Fibroblast of lung (primary cell): Measurements from ENCODE around the gene AMOT. TPM values are rescaled to one million over a fixed set of nuclear protein-coding genes. Genes with fewer than 3 reads are reported as not detected.

Experiments used
- DNase-seq, 2 donors: peaks; one replicate each; pipeline versions ENCODE4 v3.0.0 to v3.0.0-alpha.2; 2010; ENCODE audit warnings: low read depth in 2 of 2
- H2AFZ ChIP-seq: 2 replicates; pipeline ENCODE4 v1.5.1; 2012; ENCODE audit warnings: low read length, control low read depth, inconsistent platforms
- H3K27ac ChIP-seq: 2 replicates; pipeline ENCODE4 v1.5.1; 2011; ENCODE audit warnings: low read length, control low read depth; ENCODE audit not compliant: insufficient read depth
- H3K27me3 ChIP-seq: 2 replicates; pipeline ENCODE4 v1.5.1; 2011; ENCODE audit warnings: mild to moderate bottlenecking, low read length; ENCODE audit not compliant: control insufficient read depth, insufficient read depth
- H3K36me3 ChIP-seq: 2 replicates; pipeline ENCODE4 v1.5.1; 2011; ENCODE audit warnings: low read length; ENCODE audit not compliant: control insufficient read depth, insufficient read depth
- H3K4me1 ChIP-seq: 2 replicates; pipeline ENCODE4 v1.5.1; 2011; ENCODE audit warnings: low read length; ENCODE audit not compliant: control insufficient read depth, insufficient read depth; ENCODE audit errors: extremely low read depth
- H3K4me2 ChIP-seq: 2 replicates; pipeline ENCODE4 v1.5.1; 2011; ENCODE audit warnings: low read length, control low read depth; ENCODE audit not compliant: insufficient read depth; ENCODE audit errors: extremely low read depth
- H3K4me3 ChIP-seq, 4 experiments: fragments of 200-600 bp in 1 of 4; sonication (generic) in 1 of 4; replicated peaks in 1 of 4; 2 replicates each; pipeline ENCODE4 v1.5.1; 2011 to 2016; ENCODE audit warnings: low read length in 4 of 4, low read depth in 3 of 4, mild to moderate bottlenecking in 3 of 4, control low read depth in 2 of 4, inconsistent platforms in 1 of 4, mixed read lengths in 1 of 4; ENCODE audit not compliant: insufficient read depth in 1 of 4; ENCODE audit errors: control extremely low read depth in 1 of 4
- H3K79me2 ChIP-seq: 2 replicates; pipeline ENCODE4 v1.5.1; 2012; ENCODE audit warnings: mild to moderate bottlenecking, low read length, inconsistent platforms; ENCODE audit not compliant: control insufficient read depth, insufficient read depth
- H3K9ac ChIP-seq: 2 replicates; pipeline ENCODE4 v1.5.1; 2011; ENCODE audit warnings: mild to moderate bottlenecking, low read length, control low read depth; ENCODE audit not compliant: insufficient read depth
- H3K9me3 ChIP-seq: 2 replicates; pipeline ENCODE4 v1.5.1; 2012; ENCODE audit warnings: low read depth, low read length; ENCODE audit not compliant: control insufficient read depth, insufficient read depth
- H4K20me1 ChIP-seq: 2 replicates; pipeline ENCODE4 v1.5.1; 2011; ENCODE audit warnings: low read length; ENCODE audit not compliant: control insufficient read depth, insufficient read depth; ENCODE audit errors: extremely low read depth
- EZH2 ChIP-seq: IDR thresholded peaks from 2 replicates; pipeline ENCODE4 v1.5.1; 2012; ENCODE audit warnings: low read length, control low read depth, mild to moderate bottlenecking; ENCODE audit errors: missing control alignments
- polyA plus RNA-seq, 2 donors: library from polyadenylated mRNA; depleted of rRNA in 1 of 2; stranded (reverse) in 1 of 2; unstranded in 1 of 2; fragments of >200 nt; gene quantifications; 2 replicates each; pipeline ENCODE4 v1.2.1, GENCODE V29; 2011 to 2012; ENCODE audit warnings: missing spikeins in 1 of 2
- total RNA-seq: library from RNA; depleted of rRNA; stranded (reverse); fragments of >200 nt; gene quantifications from 2 replicates; pipeline ENCODE4 v1.2.1, GENCODE V29; 2014
- TF ChIP-seq, protein P1 (sequence below), 2 donors: IDR thresholded peaks in 1 of 2; conservative IDR thresholded peaks in 1 of 2; 1 replicate in 1 of 2; 2 replicates in 1 of 2; pipeline ENCODE4 v1.5.1; 2011 to 2012; ENCODE audit warnings: low read length in 2 of 2, control low read depth in 1 of 2, inconsistent platforms in 1 of 2, low read depth in 1 of 2, mild to moderate bottlenecking in 1 of 2

AMOT gene
- total and polyA plus RNA-seq, 2 donors (not counting 1 experiment from before 2014, with no cell fraction given): 6.8 to 7.5 TPM

DNA sequence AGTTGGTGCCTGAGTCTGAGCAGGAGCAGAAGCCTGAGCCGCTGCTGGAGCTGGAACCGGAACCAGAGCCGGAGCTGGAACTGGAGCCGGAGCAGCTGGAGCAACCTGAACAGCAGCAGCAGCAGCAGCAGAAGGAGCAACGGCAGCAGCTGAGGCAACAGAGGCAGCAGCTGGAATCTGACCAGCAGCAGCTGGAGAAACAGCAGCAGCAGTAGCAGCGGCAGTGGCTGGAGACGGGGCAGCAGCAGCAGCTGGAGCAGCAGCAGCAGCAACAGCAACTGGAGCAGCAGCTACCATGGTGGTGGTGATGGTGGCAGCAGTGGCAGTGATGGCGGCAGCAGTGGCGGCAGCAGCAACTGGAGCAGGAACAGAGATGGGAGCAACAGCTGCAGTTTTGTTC lies 61.5 kb downstream of the AMOT start:
- no peak for DNase-seq
- no peak overlapping the region for H3K27ac ChIP-seq
- H3K9me3 ChIP-seq: no peaks in the 10 kb centered on the region
- TF ChIP-seq EZH2: no peak
- TF ChIP-seq, protein P1, sequence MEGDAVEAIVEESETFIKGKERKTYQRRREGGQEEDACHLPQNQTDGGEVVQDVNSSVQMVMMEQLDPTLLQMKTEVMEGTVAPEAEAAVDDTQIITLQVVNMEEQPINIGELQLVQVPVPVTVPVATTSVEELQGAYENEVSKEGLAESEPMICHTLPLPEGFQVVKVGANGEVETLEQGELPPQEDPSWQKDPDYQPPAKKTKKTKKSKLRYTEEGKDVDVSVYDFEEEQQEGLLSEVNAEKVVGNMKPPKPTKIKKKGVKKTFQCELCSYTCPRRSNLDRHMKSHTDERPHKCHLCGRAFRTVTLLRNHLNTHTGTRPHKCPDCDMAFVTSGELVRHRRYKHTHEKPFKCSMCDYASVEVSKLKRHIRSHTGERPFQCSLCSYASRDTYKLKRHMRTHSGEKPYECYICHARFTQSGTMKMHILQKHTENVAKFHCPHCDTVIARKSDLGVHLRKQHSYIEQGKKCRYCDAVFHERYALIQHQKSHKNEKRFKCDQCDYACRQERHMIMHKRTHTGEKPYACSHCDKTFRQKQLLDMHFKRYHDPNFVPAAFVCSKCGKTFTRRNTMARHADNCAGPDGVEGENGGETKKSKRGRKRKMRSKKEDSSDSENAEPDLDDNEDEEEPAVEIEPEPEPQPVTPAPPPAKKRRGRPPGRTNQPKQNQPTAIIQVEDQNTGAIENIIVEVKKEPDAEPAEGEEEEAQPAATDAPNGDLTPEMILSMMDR (conservative IDR thresholded peaks at IDR 0.05 in 1 of 2, IDR thresholded peaks at IDR 0.05 in 1 of 2; ENCODE audit: low read depth in 1 of 2, low read length in 2 of 2): no peak
- H3K4me3 ChIP-seq: no peak overlapping the region
- no peaks in the 10 kb centered on the region for H4K20me1 ChIP-seq
- no peak overlapping the region for H3K9ac ChIP-seq
- H3K27me3 ChIP-seq: no peaks in the 10 kb centered on the region
- no peaks in the 10 kb centered on the region for H3K79me2 ChIP-seq
- no peak overlapping the region for H3K4me2 ChIP-seq
- H2AFZ ChIP-seq: no peak overlapping the region
- H3K36me3 ChIP-seq: no peaks in the 10 kb centered on the region
- H3K4me1 ChIP-seq: no peaks in the 10 kb centered on the region

DNA sequence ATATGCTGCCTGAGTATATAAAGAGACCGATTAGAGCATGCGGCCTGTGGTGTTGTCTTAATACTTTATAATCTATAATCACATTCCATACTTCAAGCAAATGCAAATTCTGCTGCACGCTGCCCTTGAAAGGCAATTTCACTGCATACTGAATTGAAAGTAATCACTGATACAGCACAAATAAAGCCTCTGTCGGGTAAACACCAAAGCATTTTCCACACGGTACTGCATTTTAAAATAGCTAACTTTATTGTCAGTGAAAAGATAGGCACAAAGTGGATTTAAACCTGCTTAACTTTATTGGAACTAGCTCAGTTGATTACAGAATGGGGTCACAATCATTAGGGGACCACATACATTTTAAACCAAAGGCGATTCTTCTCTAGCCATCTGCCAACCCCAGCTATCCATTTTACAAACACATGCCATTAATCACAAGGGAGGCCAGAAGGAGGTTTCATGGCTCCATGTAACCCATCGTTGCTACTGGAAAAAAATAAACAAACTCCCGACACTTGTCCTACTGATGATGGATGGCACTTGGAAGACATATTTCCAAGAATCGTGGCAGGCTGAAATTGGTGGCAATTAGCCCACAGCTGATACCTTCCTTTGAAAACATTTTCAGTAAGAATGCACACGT lies 65.9 kb downstream of the AMOT start:
- Histone ChIP-seq H3K9me3 (no peaks in the 10 kb centered on the region), H3K4me2 (no peak overlapping the region), H3K4me1 (no peaks in the 10 kb centered on the region), H4K20me1 (no peaks in the 10 kb centered on the region), H3K4me3 (no peak overlapping the region), H2AFZ (no peak overlapping the region), H3K9ac (no peak overlapping the region), H3K36me3 (no peaks in the 10 kb centered on the region), H3K79me2 (no peaks in the 10 kb centered on the region), H3K27me3 (no peaks in the 10 kb centered on the region), H3K27ac (no peak overlapping the region)
- TF ChIP-seq, protein P1 (conservative IDR thresholded peaks at IDR 0.05 in 1 of 2, IDR thresholded peaks at IDR 0.05 in 1 of 2; ENCODE audit: low read depth in 1 of 2, low read length in 2 of 2): no peak
- TF ChIP-seq EZH2: no peak
- DNase-seq: no peak

DNA sequence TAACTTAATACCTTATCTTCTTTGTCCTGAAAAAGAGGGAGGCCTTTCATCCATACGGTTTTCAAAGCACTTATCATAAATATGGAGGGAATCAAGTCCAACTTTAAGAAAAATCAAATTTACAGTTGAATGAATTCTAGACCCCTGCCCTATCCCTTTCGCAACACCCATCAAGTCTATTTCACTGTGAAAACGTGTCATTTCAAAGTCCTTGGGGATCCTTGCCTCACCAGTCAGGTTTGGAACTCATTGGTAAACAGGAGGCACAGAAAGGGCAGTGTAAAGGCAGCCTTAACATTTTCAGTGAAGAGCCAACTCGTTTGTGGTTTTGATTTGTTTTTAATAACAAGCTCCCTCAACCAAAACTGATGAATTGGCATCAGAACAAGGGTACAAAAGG lies 66.5 kb downstream of the AMOT start:
- H3K9me3 ChIP-seq: no peaks in the 10 kb centered on the region
- no peak overlapping the region for H3K4me3 ChIP-seq
- H3K9ac ChIP-seq: no peak overlapping the region
- no peaks in the 10 kb centered on the region for H3K79me2 ChIP-seq
- no peak overlapping the region for H3K27ac ChIP-seq
- no peaks in the 10 kb centered on the region for H3K36me3 ChIP-seq
- no peak overlapping the region for H2AFZ ChIP-seq
- H3K27me3 ChIP-seq: no peaks in the 10 kb centered on the region
- TF ChIP-seq, protein P1 (conservative IDR thresholded peaks at IDR 0.05 in 1 of 2, IDR thresholded peaks at IDR 0.05 in 1 of 2; ENCODE audit: low read depth in 1 of 2, low read length in 2 of 2): no peak
- TF ChIP-seq EZH2: no peak
- no peak overlapping the region for H3K4me2 ChIP-seq
- no peaks in the 10 kb centered on the region for H3K4me1 ChIP-seq
- no peaks in the 10 kb centered on the region for H4K20me1 ChIP-seq
- no peak for DNase-seq
